OCI-LY3 (cell line): ENCODE measurements around the gene KIAA0513.

ENCODE experiments used
- H2AFZ ChIP-seq: fragments of 200-600, 300-600 bp; shearing (Covaris generic); 2 replicates; pipeline ENCODE4 v1.6.0; 2014; ENCODE audit warnings: antibody characterized with exemption, low read depth, low read length
- H3K27ac ChIP-seq: fragments of 200-600, 300-600 bp; sonication (generic); 2 replicates; pipeline ENCODE4 v1.5.1; 2014; ENCODE audit warnings: mild to moderate bottlenecking, low read length, moderate library complexity, mixed read lengths
- H3K27me3 ChIP-seq: fragments of 200-600, 300-600 bp; sonication (generic); 2 replicates; pipeline ENCODE4 v1.6.1; 2014; ENCODE audit warnings: low read depth, low read length, mixed read lengths
- H3K36me3 ChIP-seq: fragments of 200-600, 300-600 bp; sonication (generic); replicated peaks from 2 replicates; pipeline ENCODE3; 2014; ENCODE audit warnings: low read depth, low read length, mixed read lengths
- H3K4me1 ChIP-seq: fragments of 300-600, 200-600 bp; sonication (generic); 2 replicates; pipeline ENCODE4 v1.6.1; 2014; ENCODE audit warnings: low read length, mixed read lengths
- H3K4me2 ChIP-seq: fragments of 200-600, 300-600 bp; sonication (generic); 2 replicates; pipeline ENCODE4 v1.6.1; 2014; ENCODE audit warnings: low read length, mixed read lengths
- H3K4me3 ChIP-seq: fragments of 300-600, 200-600 bp; sonication (generic); 2 replicates; pipeline ENCODE4 v1.5.1; 2014; ENCODE audit warnings: antibody characterized with exemption, mild to moderate bottlenecking, low read length, moderate library complexity
- H3K79me2 ChIP-seq: fragments of 300-600, 200-600 bp; shearing (Covaris generic); 2 replicates; pipeline ENCODE4 v1.6.1; 2014; ENCODE audit warnings: mild to moderate bottlenecking, low read length, mixed read lengths
- H3K9ac ChIP-seq: fragments of 300-600, 200-600 bp; shearing (Covaris generic); 2 replicates; pipeline ENCODE4 v1.6.0; 2014; ENCODE audit warnings: mild to moderate bottlenecking, low read length, moderate library complexity
- H3K9me3 ChIP-seq: fragments of 200-600, 300-600 bp; shearing (Covaris generic); 2 replicates; pipeline ENCODE4 v1.6.1; 2014; ENCODE audit warnings: low read length, mixed read lengths; ENCODE audit not compliant: insufficient read depth
- H4K20me1 ChIP-seq: fragments of 200-600, 300-600 bp; sonication (generic); 2 replicates; pipeline ENCODE4 v1.6.1; 2016; ENCODE audit warnings: low read length, mixed read lengths; ENCODE audit not compliant: insufficient read depth
- CTCF ChIP-seq: fragments of 200-600, 300-600 bp; sonication (generic); IDR thresholded peaks from 2 replicates; pipeline ENCODE4 v1.5.1; 2014; ENCODE audit warnings: antibody characterized with exemption, low read length, low read depth
- EZH2phosphoT487 ChIP-seq: fragments of 200-600 bp; shearing (Covaris generic); IDR thresholded peaks from 2 replicates; pipeline ENCODE4 v1.6.1; 2018; ENCODE audit warnings: antibody characterized with exemption, mixed run types, low read depth

KIAA0513 gene

GRCh38 chr16:85042606-85043005 lies 15.0 kb downstream of the KIAA0513 start:
- Histone ChIP-seq H3K9me3 (no peaks in the 10 kb centered on the region), H3K27me3 (peaks cover 36% of the 10 kb centered on the region), H4K20me1 (no peaks in the 10 kb centered on the region), H3K9ac (no peak overlapping the region), H2AFZ (no peak overlapping the region), H3K4me1 (no peaks in the 10 kb centered on the region), H3K4me3 (no peak overlapping the region), H3K4me2 (no peak overlapping the region), H3K79me2 (no peaks in the 10 kb centered on the region), H3K36me3 (no peaks in the 10 kb centered on the region), H3K27ac (no peak overlapping the region)
- TF ChIP-seq CTCF (no peak), EZH2phosphoT487 (no peak)

GRCh38 chr16:85045077-85045476 lies 17.5 kb downstream of the KIAA0513 start:
- no peaks in the 10 kb centered on the region for H4K20me1 ChIP-seq
- no peak overlapping the region for H3K27ac ChIP-seq
- H2AFZ ChIP-seq = no peak overlapping the region
- TF ChIP-seq CTCF = no peak
- no peak for TF ChIP-seq EZH2phosphoT487
- H3K4me2 ChIP-seq = no peak overlapping the region
- no peaks in the 10 kb centered on the region for H3K36me3 ChIP-seq
- no peaks in the 10 kb centered on the region for H3K9me3 ChIP-seq
- H3K79me2 ChIP-seq = no peaks in the 10 kb centered on the region
- peaks cover 48% of the 10 kb centered on the region for H3K27me3 ChIP-seq
- no peaks in the 10 kb centered on the region for H3K4me1 ChIP-seq
- no peak overlapping the region for H3K4me3 ChIP-seq
- H3K9ac ChIP-seq = no peak overlapping the region

GRCh38 chr16:85045641-85046471 lies 18.3 kb downstream of the KIAA0513 start:
- Histone ChIP-seq H3K4me2 (no peak overlapping the region), H4K20me1 (no peaks in the 10 kb centered on the region)

More at GRCh38 chr16:85045641-85046471, 18.3 kb downstream of the KIAA0513 start:
- Histone ChIP-seq H3K4me3 (no peak overlapping the region), H3K27ac (no peak overlapping the region), H3K9me3 (no peaks in the 10 kb centered on the region), H2AFZ (no peak overlapping the region), H3K27me3 (peaks cover 51% of the 10 kb centered on the region), H3K4me1 (no peaks in the 10 kb centered on the region), H3K36me3 (no peaks in the 10 kb centered on the region), H3K79me2 (no peaks in the 10 kb centered on the region), H3K9ac (no peak overlapping the region)
- TF ChIP-seq CTCF = no peak
- TF ChIP-seq EZH2phosphoT487 = no peak
